Measurements from ENCODE around the gene PPARG.

DNA sequence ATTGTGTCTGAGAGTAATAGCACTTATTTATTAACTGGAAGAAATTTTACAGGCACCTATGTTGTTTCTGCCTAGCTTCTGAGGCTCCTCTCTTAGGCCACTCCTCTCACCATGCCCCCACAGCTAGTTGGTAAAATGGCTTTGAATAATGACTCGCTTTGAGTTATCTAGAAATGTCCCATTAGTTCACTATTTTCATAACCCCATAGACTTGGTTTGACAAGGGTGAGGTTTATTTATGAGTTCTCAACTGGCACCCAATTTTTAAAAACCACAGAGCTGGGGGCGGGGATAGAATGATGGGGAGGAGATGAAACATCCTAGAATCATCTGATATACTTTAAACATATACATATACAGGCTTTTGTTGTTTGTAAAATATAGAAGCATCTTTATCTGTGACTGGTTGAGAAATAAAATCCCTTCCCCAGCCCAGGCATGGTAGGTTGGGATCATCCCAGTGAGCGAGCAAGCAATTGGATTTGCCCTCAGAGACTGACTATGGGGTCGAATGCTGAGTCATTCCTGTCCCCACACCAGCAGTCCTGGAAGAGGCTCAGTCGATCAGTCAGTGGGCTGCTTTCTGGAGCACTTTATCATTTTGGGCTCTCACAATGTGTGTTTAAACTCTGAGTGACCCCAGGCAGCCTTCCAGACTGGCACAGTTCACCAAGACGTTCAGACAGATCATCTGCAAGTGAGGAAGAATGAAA lies 135.2 kb downstream of the PPARG start:
- TF ChIP-seq, protein P1, sequence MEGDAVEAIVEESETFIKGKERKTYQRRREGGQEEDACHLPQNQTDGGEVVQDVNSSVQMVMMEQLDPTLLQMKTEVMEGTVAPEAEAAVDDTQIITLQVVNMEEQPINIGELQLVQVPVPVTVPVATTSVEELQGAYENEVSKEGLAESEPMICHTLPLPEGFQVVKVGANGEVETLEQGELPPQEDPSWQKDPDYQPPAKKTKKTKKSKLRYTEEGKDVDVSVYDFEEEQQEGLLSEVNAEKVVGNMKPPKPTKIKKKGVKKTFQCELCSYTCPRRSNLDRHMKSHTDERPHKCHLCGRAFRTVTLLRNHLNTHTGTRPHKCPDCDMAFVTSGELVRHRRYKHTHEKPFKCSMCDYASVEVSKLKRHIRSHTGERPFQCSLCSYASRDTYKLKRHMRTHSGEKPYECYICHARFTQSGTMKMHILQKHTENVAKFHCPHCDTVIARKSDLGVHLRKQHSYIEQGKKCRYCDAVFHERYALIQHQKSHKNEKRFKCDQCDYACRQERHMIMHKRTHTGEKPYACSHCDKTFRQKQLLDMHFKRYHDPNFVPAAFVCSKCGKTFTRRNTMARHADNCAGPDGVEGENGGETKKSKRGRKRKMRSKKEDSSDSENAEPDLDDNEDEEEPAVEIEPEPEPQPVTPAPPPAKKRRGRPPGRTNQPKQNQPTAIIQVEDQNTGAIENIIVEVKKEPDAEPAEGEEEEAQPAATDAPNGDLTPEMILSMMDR (IDR thresholded peaks at IDR 0.05 in 8 of 11, conservative IDR thresholded peaks at IDR 0.05 in 3 of 11), result no peak
- no peak for TF ChIP-seq POLR2AphosphoS5 (IDR thresholded peaks at IDR 0.05)

Measured in spleen (tissue), 7 donors.